ENCODE results near the gene PLCH1. TPM values are rescaled to one million over a fixed set of nuclear protein-coding genes. Genes with fewer than 3 reads are reported as not detected.

Gene PLCH1
- total RNA-seq, 1 experiment from 2014 or later: 8.9 TPM

- no peak for DNase-seq (ENCODE audit: low spot score)
- CTCF ChIA-PET: no interaction called here
- POLR2A ChIA-PET: no interaction called here
Measured at GRCh38 chr3:155560135-155560534, 184.7 kb downstream of the PLCH1 start.

More at GRCh38 chr3:155560135-155560534, 184.7 kb downstream of the PLCH1 start:
- ATAC-seq: no peak
- no peak for TF ChIP-seq NFYB (CRISPR knock-in tag; conservative IDR thresholded peaks at IDR 0.05; ENCODE audit: low read depth)
- TF ChIP-seq PRDM15 (CRISPR knock-in tag; IDR thresholded peaks at IDR 0.05): no peak
- no peak for TF ChIP-seq SMAD3 (CRISPR knock-in tag; IDR thresholded peaks at IDR 0.05; ENCODE audit: borderline replicate concordance)
- no peak for TF ChIP-seq ZNF532 (CRISPR knock-in tag; IDR thresholded peaks at IDR 0.05; ENCODE audit: borderline replicate concordance)
- TF ChIP-seq SOX15 (CRISPR knock-in tag; IDR thresholded peaks at IDR 0.05): no peak
- TF ChIP-seq KAT7 (CRISPR knock-in tag; IDR thresholded peaks at IDR 0.05; ENCODE audit: borderline replicate concordance): no peak
- no peak for TF ChIP-seq NR2C2 (CRISPR knock-in tag; IDR thresholded peaks at IDR 0.05)
- no peak for TF ChIP-seq JAZF1 (CRISPR knock-in tag; IDR thresholded peaks at IDR 0.05)
- no peak for TF ChIP-seq USF1 (CRISPR knock-in tag; IDR thresholded peaks at IDR 0.05)
- no peak for TF ChIP-seq ETV6 (CRISPR knock-in tag; IDR thresholded peaks at IDR 0.05)
- no peak for TF ChIP-seq ZBTB43 (CRISPR knock-in tag; IDR thresholded peaks at IDR 0.05)
- TF ChIP-seq MYBL2 (CRISPR knock-in tag; IDR thresholded peaks at IDR 0.05): no peak
- TF ChIP-seq CDX4 (CRISPR knock-in tag; IDR thresholded peaks at IDR 0.05; ENCODE audit: borderline replicate concordance): no peak
- TF ChIP-seq SP1 (CRISPR knock-in tag; conservative IDR thresholded peaks at IDR 0.05): no peak
- TF ChIP-seq NFE2L1 (CRISPR knock-in tag; IDR thresholded peaks at IDR 0.05): no peak
- no peak for TF ChIP-seq RELA (CRISPR knock-in tag; IDR thresholded peaks at IDR 0.05; ENCODE audit: borderline replicate concordance)
- TF ChIP-seq NFATC4 (CRISPR knock-in tag; IDR thresholded peaks at IDR 0.05): no peak
- TF ChIP-seq GRHL2 (CRISPR knock-in tag; IDR thresholded peaks at IDR 0.05; ENCODE audit: insufficient replicate concordance, severe bottlenecking): no peak
- TF ChIP-seq CREM (CRISPR knock-in tag; IDR thresholded peaks at IDR 0.05): no peak
- TF ChIP-seq TEAD1 (CRISPR knock-in tag; IDR thresholded peaks at IDR 0.05): no peak
- Mint-ChIP-seq H3K36me3 (peaks cover 5% of the 10 kb centered on the region; the same call in 1 of the 2 replicates), H3K4me1 (no peaks in the 10 kb centered on the region), H3K9me3 (no peaks in the 10 kb centered on the region), H3K27me3 (ENCODE audit: low read depth) (no peaks in the 10 kb centered on the region), H3K4me3 (no peak overlapping the region), H3K27ac (no peak overlapping the region)
